SK-N-SH (cell line): Measurements from ENCODE around the gene GDF2. TPM values are rescaled to one million over a fixed set of nuclear protein-coding genes. Genes with fewer than 3 reads are reported as not detected.

Experiments used
- CTCF ChIA-PET: fragments of 300-600, 350-600 bp; formaldehyde crosslinking; extraction: SDS; loops from one replicate; lab custom pipeline; 2021; lab: Yijun Ruan, JAX
- POLR2A ChIA-PET: fragments of 350-600 bp; sonication (Branson Sonifier 250); formaldehyde crosslinking; extraction: SDS; loops from one replicate; lab custom pipeline; 2020; ENCODE audit warnings: antibody characterized with exemption, inconsistent platforms; lab: Yijun Ruan, JAX
- DNase-seq: peaks from one replicate; pipeline ENCODE4 v3.0.0; 2012
- H2AFZ ChIP-seq: fragments of 200-600 bp; sonication (generic); 2 replicates; pipeline ENCODE4 v1.8.1; 2016; ENCODE audit warnings: antibody characterized with exemption, mild to moderate bottlenecking, low read depth
- H3F3A ChIP-seq: fragments of 200-600 bp; sonication (generic); replicated peaks from 2 replicates; pipeline ENCODE3; 2016; ENCODE audit warnings: antibody characterized with exemption, mild to moderate bottlenecking; ENCODE audit not compliant: insufficient read depth
- H3K27ac ChIP-seq, 2 experiments: fragments of 200-500 bp in 1 of 2; fragments of 200-600 bp in 1 of 2; sonication (Bioruptor generic) in 1 of 2; sonication (generic), shearing (Covaris generic) in 1 of 2; 2 replicates each; pipeline versions ENCODE4 v1.5.1 to v1.6.1; 2014 to 2016; ENCODE audit warnings: low read depth in 2 of 2, inconsistent platforms in 1 of 2, low read length in 1 of 2, mild to moderate bottlenecking in 1 of 2, mixed read lengths in 1 of 2
- H3K27me3 ChIP-seq: fragments of 200-600 bp; sonication (generic), shearing (Covaris generic); 2 replicates; pipeline ENCODE4 v1.6.1; 2016; ENCODE audit warnings: mixed run types; ENCODE audit not compliant: insufficient read depth
- H3K36me3 ChIP-seq, 2 experiments: fragments of 200-500 bp in 1 of 2; fragments of 200-600 bp in 1 of 2; sonication (Bioruptor generic) in 1 of 2; sonication (generic) in 1 of 2; replicated peaks in 1 of 2; 2 replicates each; pipeline versions ENCODE3 to v1.5.1; 2014 to 2016; ENCODE audit warnings: low read length in 1 of 2, mild to moderate bottlenecking in 1 of 2; ENCODE audit not compliant: insufficient read depth in 2 of 2, control insufficient read depth in 1 of 2
- H3K4me1 ChIP-seq, 2 experiments: fragments of 200-500 bp in 1 of 2; fragments of 200-600 bp in 1 of 2; sonication (Bioruptor generic) in 1 of 2; sonication (generic), shearing (Covaris generic) in 1 of 2; 2 replicates each; pipeline versions ENCODE4 v1.5.1 to v1.6.1; 2014 to 2016; ENCODE audit warnings: low read depth in 1 of 2, low read length in 1 of 2, mixed run types in 1 of 2; ENCODE audit not compliant: insufficient read depth in 2 of 2, control insufficient read depth in 1 of 2
- H3K4me2 ChIP-seq: fragments of 200-600 bp; sonication (generic), shearing (Covaris generic); 2 replicates; pipeline ENCODE4 v1.6.1; 2017; ENCODE audit warnings: mixed run types
- H3K4me3 ChIP-seq, 2 experiments: fragments of 200-500 bp in 1 of 2; fragments of 200-600 bp in 1 of 2; sonication (Bioruptor generic) in 1 of 2; sonication (generic), shearing (Covaris generic) in 1 of 2; 2 replicates each; pipeline versions ENCODE4 v1.5.1 to v1.8.1; 2014 to 2016; ENCODE audit warnings: low read depth in 2 of 2, inconsistent platforms in 1 of 2, low read length in 1 of 2, mild to moderate bottlenecking in 1 of 2, mixed read lengths in 1 of 2, moderate library complexity in 1 of 2
- H3K79me2 ChIP-seq: fragments of 200-600 bp; sonication (generic); 2 replicates; pipeline ENCODE4 v1.8.1; 2017; ENCODE audit warnings: mild to moderate bottlenecking; ENCODE audit not compliant: insufficient read depth
- H3K9ac ChIP-seq: fragments of 200-600 bp; sonication (generic); 2 replicates; pipeline ENCODE4 v1.6.1; 2017; ENCODE audit warnings: mixed run types
- H3K9me2 ChIP-seq: fragments of 200-600 bp; sonication (generic); 2 replicates; pipeline ENCODE4 v1.6.1; 2017; ENCODE audit warnings: mixed run types
- H3K9me3 ChIP-seq: fragments of 200-600 bp; sonication (generic); 2 replicates; pipeline ENCODE4 v1.6.1; 2017; ENCODE audit warnings: mixed run types, mild to moderate bottlenecking, moderate library complexity
- H4K20me1 ChIP-seq: fragments of 200-600 bp; sonication (generic); 2 replicates; pipeline ENCODE4 v1.6.1; 2017; ENCODE audit warnings: mild to moderate bottlenecking, mixed run types; ENCODE audit not compliant: insufficient read depth
- EZH2phosphoT487 ChIP-seq: fragments of 200-600 bp; sonication (generic); IDR thresholded peaks from 2 replicates; pipeline ENCODE4 v1.6.1; 2017; ENCODE audit warnings: low read depth, mixed run types, mild to moderate bottlenecking, antibody characterized with exemption, moderate library complexity, borderline replicate concordance
- FOSL2 ChIP-seq: IDR thresholded peaks from 2 replicates; pipeline ENCODE4 v1.4.0; 2012; ENCODE audit warnings: low read depth, mild to moderate bottlenecking, moderate library complexity, borderline replicate concordance
- FOXM1 ChIP-seq: IDR thresholded peaks from 2 replicates; pipeline ENCODE4 v1.4.0; 2012; ENCODE audit warnings: low read depth, mild to moderate bottlenecking
- GATA2 ChIP-seq: sonication (generic); formaldehyde crosslinking; IDR thresholded peaks from 2 replicates; pipeline ENCODE4 v1.5.0; 2020; ENCODE audit warnings: mild to moderate bottlenecking, missing genetic modification reagents
- NFIC ChIP-seq: IDR thresholded peaks from 2 replicates; pipeline ENCODE4 v1.4.0; 2012; ENCODE audit warnings: borderline replicate concordance
- NRF1 ChIP-seq: IDR thresholded peaks from 2 replicates; pipeline ENCODE4 v1.6.1; 2012; ENCODE audit warnings: low read depth, mild to moderate bottlenecking, low read length
- RAD21 ChIP-seq: IDR thresholded peaks from 2 replicates; pipeline ENCODE4 v1.6.1; 2012; ENCODE audit warnings: mild to moderate bottlenecking, low read length
- RFX5 ChIP-seq: IDR thresholded peaks from 2 replicates; pipeline ENCODE4 v1.6.1; 2012; ENCODE audit warnings: mild to moderate bottlenecking, improper control_type of control experiment, low read length
- RXRA ChIP-seq: IDR thresholded peaks from 2 replicates; pipeline ENCODE4 v1.4.0; 2012; ENCODE audit warnings: low read depth, mild to moderate bottlenecking, borderline replicate concordance
- SIN3A ChIP-seq: IDR thresholded peaks from 2 replicates; pipeline ENCODE4 v1.6.1; 2012; ENCODE audit warnings: low read depth, mild to moderate bottlenecking, low read length, moderate library complexity, borderline replicate concordance
- TAF1 ChIP-seq: IDR thresholded peaks from 2 replicates; pipeline ENCODE4 v1.6.1; 2012; ENCODE audit warnings: low read depth, mild to moderate bottlenecking, low read length, moderate library complexity, borderline replicate concordance
- TCF12 ChIP-seq: IDR thresholded peaks from 2 replicates; pipeline ENCODE4 v1.4.0; 2012
- TEAD4 ChIP-seq: IDR thresholded peaks from 2 replicates; pipeline ENCODE4 v1.4.0; 2012; ENCODE audit warnings: mild to moderate bottlenecking, borderline replicate concordance; ENCODE audit not compliant: insufficient read depth
- WGBS: methylation state at CpG from one replicate; pipeline ENCODE4 v1.1.6; 2017; ENCODE audit warnings: low lambda C conversion rate; 5-methylcytosine and 5-hydroxymethylcytosine counted together
- polyA plus RNA-seq, 3 experiments: library from polyadenylated mRNA; depleted of rRNA; stranded (reverse); fragments of >200 nt; gene quantifications; 2 replicates each; pipeline ENCODE4 v1.2.3, GENCODE V29; 2012
- TF ChIP-seq, protein P1 (sequence below): IDR thresholded peaks from 2 replicates; pipeline ENCODE4 v1.4.0; 2012; ENCODE audit warnings: low read depth, borderline replicate concordance
- TF ChIP-seq, protein P2 (sequence below): IDR thresholded peaks from 2 replicates; pipeline ENCODE4 v1.4.0; 2012; ENCODE audit warnings: low read depth
- TF ChIP-seq, protein P3 (sequence below): fragments of 150-350 bp; IDR thresholded peaks from 2 replicates; pipeline ENCODE4 v1.6.1; 2016; ENCODE audit warnings: mild to moderate bottlenecking, low read depth, low read length
- TF ChIP-seq, protein P4 (sequence below): IDR thresholded peaks from 2 replicates; pipeline ENCODE4 v1.6.1; 2012; ENCODE audit warnings: mild to moderate bottlenecking, low read depth, low read length, moderate library complexity
- TF ChIP-seq, protein P5 (sequence below): fragments of 150-350 bp; IDR thresholded peaks from 2 replicates; pipeline ENCODE4 v1.6.1; 2017; ENCODE audit warnings: antibody characterized with exemption, low read length, low read depth, borderline replicate concordance

GDF2 gene
- polyA plus RNA-seq, 1 of the 3 experiments (the other 2 are of a cell fraction), result not detected

DNA sequence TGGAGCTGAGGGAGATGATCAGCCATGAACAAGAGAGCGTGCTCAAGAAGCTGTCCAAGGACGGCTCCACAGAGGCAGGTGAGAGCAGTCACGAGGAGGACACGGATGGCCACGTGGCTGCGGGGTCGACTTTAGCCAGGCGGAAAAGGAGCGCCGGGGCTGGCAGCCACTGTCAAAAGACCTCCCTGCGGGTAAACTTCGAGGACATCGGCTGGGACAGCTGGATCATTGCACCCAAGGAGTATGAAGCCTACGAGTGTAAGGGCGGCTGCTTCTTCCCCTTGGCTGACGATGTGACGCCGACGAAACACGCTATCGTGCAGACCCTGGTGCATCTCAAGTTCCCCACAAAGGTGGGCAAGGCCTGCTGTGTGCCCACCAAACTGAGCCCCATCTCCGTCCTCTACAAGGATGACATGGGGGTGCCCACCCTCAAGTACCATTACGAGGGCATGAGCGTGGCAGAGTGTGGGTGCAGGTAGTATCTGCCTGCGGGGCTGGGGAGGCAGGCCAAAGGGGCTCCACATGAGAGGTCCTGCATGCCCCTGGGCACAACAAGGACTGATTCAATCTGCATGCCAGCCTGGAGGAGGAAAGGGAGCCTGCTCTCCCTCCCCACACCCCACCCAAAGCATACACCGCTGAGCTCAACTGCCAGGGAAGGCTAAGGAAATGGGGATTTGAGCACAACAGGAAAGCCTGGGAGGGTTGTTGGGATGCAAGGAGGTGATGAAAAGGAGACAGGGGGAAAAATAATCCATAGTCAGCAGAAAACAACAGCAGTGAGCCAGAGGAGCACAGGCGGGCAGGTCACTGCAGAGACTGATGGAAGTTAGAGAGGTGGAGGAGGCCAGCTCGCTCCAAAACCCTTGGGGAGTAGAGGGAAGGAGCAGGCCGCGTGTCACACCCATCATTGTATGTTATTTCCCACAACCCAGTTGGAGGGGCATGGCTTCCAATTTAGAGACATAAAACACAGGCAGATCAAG lies 3.3 kb downstream of the GDF2 start:
- H3K4me3 ChIP-seq, result no peak overlapping the region
- H3K27ac ChIP-seq, result no peak overlapping the region
- H3K9ac ChIP-seq, result no peak overlapping the region
- no peaks in the 10 kb centered on the region for H3F3A ChIP-seq
- CTCF ChIA-PET, result interaction anchor here (1.2 to 1.6 kb wide), 2 partner anchors 14 kb away, joined by 3 to 5 read pairs; no protein-coding TSS in a partner anchor
- H3K4me2 ChIP-seq, result no peak overlapping the region
- H3K9me2 ChIP-seq, result no peaks in the 10 kb centered on the region
- no peak overlapping the region for H2AFZ ChIP-seq
- H4K20me1 ChIP-seq, result no peaks in the 10 kb centered on the region
- POLR2A ChIA-PET, result no interaction called here
- no peak for DNase-seq
- 66% methylated on average over 21 of the region's 30 CpGs for WGBS
- H3K27me3 ChIP-seq, result peaks cover 6% of the 10 kb centered on the region; the same call in 1 of the 2 replicates
- no peaks in the 10 kb centered on the region for H3K79me2 ChIP-seq
- no peaks in the 10 kb centered on the region for H3K36me3 ChIP-seq
- no peaks in the 10 kb centered on the region for H3K9me3 ChIP-seq
- TF ChIP-seq RXRA (no peak), RAD21 (no peak), FOSL2 (no peak), GATA2 (no peak), TCF12 (no peak), EZH2phosphoT487 (no peak), NRF1 (no peak), TEAD4 (no peak), TAF1 (no peak), FOXM1 (no peak), RFX5 (no peak), SIN3A (no peak), NFIC (no peak)
- TF ChIP-seq, protein P1, sequence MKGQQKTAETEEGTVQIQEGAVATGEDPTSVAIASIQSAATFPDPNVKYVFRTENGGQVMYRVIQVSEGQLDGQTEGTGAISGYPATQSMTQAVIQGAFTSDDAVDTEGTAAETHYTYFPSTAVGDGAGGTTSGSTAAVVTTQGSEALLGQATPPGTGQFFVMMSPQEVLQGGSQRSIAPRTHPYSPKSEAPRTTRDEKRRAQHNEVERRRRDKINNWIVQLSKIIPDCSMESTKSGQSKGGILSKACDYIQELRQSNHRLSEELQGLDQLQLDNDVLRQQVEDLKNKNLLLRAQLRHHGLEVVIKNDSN, result no peak
- TF ChIP-seq, protein P2, sequence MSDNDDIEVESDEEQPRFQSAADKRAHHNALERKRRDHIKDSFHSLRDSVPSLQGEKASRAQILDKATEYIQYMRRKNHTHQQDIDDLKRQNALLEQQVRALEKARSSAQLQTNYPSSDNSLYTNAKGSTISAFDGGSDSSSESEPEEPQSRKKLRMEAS, result no peak
- TF ChIP-seq, protein P3, sequence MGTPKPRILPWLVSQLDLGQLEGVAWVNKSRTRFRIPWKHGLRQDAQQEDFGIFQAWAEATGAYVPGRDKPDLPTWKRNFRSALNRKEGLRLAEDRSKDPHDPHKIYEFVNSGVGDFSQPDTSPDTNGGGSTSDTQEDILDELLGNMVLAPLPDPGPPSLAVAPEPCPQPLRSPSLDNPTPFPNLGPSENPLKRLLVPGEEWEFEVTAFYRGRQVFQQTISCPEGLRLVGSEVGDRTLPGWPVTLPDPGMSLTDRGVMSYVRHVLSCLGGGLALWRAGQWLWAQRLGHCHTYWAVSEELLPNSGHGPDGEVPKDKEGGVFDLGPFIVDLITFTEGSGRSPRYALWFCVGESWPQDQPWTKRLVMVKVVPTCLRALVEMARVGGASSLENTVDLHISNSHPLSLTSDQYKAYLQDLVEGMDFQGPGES, result no peak
- TF ChIP-seq, protein P4, sequence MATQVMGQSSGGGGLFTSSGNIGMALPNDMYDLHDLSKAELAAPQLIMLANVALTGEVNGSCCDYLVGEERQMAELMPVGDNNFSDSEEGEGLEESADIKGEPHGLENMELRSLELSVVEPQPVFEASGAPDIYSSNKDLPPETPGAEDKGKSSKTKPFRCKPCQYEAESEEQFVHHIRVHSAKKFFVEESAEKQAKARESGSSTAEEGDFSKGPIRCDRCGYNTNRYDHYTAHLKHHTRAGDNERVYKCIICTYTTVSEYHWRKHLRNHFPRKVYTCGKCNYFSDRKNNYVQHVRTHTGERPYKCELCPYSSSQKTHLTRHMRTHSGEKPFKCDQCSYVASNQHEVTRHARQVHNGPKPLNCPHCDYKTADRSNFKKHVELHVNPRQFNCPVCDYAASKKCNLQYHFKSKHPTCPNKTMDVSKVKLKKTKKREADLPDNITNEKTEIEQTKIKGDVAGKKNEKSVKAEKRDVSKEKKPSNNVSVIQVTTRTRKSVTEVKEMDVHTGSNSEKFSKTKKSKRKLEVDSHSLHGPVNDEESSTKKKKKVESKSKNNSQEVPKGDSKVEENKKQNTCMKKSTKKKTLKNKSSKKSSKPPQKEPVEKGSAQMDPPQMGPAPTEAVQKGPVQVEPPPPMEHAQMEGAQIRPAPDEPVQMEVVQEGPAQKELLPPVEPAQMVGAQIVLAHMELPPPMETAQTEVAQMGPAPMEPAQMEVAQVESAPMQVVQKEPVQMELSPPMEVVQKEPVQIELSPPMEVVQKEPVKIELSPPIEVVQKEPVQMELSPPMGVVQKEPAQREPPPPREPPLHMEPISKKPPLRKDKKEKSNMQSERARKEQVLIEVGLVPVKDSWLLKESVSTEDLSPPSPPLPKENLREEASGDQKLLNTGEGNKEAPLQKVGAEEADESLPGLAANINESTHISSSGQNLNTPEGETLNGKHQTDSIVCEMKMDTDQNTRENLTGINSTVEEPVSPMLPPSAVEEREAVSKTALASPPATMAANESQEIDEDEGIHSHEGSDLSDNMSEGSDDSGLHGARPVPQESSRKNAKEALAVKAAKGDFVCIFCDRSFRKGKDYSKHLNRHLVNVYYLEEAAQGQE, result no peak
- TF ChIP-seq, protein P5, sequence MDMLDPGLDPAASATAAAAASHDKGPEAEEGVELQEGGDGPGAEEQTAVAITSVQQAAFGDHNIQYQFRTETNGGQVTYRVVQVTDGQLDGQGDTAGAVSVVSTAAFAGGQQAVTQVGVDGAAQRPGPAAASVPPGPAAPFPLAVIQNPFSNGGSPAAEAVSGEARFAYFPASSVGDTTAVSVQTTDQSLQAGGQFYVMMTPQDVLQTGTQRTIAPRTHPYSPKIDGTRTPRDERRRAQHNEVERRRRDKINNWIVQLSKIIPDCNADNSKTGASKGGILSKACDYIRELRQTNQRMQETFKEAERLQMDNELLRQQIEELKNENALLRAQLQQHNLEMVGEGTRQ, result no peak
- peaks cover 0 to 16% of the 10 kb centered on the region in 2 experiments; a peak in 1 of 4 replicates for H3K4me1 ChIP-seq
